ENCODE measurements around the gene PAWR. TPM values are rescaled to one million over a fixed set of nuclear protein-coding genes. Genes with fewer than 3 reads are reported as not detected.

Gene PAWR, protein sequence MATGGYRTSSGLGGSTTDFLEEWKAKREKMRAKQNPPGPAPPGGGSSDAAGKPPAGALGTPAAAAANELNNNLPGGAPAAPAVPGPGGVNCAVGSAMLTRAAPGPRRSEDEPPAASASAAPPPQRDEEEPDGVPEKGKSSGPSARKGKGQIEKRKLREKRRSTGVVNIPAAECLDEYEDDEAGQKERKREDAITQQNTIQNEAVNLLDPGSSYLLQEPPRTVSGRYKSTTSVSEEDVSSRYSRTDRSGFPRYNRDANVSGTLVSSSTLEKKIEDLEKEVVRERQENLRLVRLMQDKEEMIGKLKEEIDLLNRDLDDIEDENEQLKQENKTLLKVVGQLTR
- total RNA-seq = 8.7 TPM

DNA sequence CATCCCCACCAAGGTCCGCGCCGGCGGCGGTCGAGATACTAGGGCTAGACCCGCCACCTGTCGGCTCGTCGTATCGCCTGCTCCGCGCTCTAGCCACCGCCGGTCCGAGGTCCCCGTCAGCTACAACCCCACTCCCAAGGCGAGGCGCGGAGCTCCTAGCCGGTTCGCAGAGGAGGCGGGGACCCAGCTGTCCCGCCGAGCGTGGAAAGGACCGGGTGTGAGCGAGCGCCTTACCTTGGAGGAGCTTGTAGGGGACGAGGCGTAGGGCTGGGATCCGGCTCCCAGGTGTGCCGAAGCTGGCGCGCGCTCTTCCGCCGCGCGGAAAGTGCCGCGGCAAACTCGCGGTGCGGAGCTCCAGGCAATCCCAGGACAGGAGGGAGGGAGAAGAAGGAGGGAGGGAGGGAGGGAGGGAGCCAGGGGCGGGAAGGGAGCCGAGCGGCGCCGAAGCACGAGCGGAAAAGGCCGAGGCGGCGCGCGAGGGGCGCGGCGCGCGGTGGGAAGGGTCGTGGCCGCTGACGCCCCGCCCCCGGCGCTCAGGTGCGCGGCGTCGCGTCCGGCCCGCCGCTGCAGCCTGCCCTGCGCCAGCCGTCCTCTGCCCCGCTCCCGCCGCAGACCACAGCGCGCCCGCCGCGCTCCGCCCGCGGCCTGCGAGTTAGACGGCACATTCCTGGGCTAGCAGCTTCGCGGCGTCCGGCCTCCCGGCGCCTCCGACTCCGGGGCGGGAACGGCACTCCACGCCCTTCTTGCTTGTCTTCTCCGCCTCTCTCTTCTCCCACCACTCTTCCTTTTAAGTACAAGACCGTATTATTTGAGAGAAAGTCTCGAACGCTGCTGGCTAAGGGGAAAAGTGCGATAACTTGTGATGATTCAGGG is at the start of gene PAWR:
Gene PAWR, minus strand, starts transcription at position 327 of the 873 bp plus-strand sequence. CDS start 720 bp downstream, outside the sequence.
- Histone ChIP-seq H3K4me1 (ENCODE audit: insufficient read depth, low read length) (peaks cover 18% of the 10 kb centered on the region), H3K27me3 (ENCODE audit: insufficient read depth, low read length) (peaks cover 34% of the 10 kb centered on the region), H3K9me3 (ENCODE audit: low read depth, low read length) (no peaks in the 10 kb centered on the region), H3K4me3 (ENCODE audit: low read length) (peak within 1 kb of the TSS; percentile 48)

DNA sequence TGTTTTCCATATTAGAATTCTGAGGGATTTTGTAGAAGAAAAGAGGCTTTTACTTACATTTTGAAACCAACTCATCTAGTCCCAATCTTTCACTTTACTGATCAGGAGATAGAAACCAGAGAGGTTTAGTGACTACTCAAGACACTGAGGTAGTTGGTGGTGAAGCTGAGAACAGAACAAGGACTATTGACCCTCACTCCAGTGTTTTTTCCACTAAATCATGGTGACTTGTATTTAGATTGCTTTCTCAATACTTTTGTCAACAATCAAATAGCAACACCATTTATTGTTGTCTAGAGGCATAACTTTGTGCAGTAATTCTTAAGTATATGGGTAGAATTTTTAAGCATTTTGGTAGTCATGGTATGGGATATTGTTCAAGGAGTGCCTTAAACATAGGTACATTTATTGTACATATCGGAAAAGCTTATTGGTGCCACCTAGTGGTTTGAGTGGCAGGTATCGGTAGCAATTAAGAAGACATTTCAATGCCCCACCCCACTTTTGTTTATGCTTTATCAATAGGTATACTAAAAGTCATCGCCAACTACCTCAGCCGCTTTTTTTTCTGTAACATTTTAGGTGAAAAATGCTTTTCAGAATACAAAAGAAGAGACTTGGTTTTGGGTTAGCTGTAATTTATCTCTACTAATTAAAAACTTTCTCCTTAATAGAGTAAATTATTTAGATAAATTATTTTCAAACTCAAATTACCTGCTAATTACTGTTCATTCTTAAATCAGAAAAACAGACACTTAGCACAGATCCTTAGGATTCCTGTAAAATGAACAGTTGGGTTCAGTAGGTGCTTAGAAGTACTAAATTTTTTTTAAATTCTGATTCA is 47.3 kb upstream of the PAWR start:
- no peaks in the 10 kb centered on the region for H3K9me3 ChIP-seq (ENCODE audit: low read depth, low read length)
- H3K4me3 ChIP-seq (ENCODE audit: low read length) = no peak overlapping the region
- H3K27me3 ChIP-seq (ENCODE audit: insufficient read depth, low read length) = no peaks in the 10 kb centered on the region
- H3K4me1 ChIP-seq (ENCODE audit: insufficient read depth, low read length) = no peaks in the 10 kb centered on the region

DNA sequence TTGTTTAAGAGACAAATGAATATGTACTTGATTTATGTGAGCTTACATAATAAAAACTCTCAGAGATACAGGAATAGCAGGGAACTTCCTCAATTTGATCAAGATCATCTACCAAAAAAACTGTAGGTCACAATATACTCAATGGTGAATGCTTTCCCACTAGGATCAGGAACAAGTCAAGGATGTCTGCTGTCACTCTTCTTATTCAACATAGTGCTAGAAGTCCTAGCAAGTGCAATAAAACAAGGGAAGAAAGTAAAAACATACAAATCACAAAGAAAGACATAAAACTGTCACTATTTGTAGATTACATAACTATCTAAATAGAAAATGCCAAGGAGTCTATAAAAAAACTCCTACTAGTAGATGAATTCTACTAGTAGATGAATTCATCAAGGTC is 41.9 kb upstream of the PAWR start:
- no peak overlapping the region for H3K4me3 ChIP-seq (ENCODE audit: low read length)
- H3K27me3 ChIP-seq (ENCODE audit: insufficient read depth, low read length) = peaks cover 2% of the 10 kb centered on the region
- no peaks in the 10 kb centered on the region for H3K4me1 ChIP-seq (ENCODE audit: insufficient read depth, low read length)
- H3K9me3 ChIP-seq (ENCODE audit: low read depth, low read length) = no peaks in the 10 kb centered on the region

DNA sequence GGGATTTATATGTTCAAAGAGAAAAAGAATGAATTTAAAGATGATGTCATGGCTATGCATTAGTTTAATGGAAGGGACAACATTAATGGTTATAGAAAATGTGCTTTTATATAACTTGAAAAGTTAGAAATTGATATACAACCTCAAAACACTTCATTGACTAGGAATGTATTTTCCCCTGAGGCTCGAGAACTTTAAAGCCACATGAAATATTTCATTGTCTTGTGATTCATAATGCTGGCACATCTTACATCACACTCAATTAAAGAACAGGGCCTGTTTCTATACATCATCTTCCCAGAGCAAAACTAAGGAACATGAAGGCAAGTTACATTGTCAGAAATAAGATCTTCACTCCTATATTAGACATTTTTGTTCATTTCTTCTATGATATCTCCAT is 35.2 kb upstream of the PAWR start:
- Histone ChIP-seq H3K27me3 (ENCODE audit: insufficient read depth, low read length) (peaks cover 5% of the 10 kb centered on the region), H3K9me3 (ENCODE audit: low read depth, low read length) (no peaks in the 10 kb centered on the region)

DNA sequence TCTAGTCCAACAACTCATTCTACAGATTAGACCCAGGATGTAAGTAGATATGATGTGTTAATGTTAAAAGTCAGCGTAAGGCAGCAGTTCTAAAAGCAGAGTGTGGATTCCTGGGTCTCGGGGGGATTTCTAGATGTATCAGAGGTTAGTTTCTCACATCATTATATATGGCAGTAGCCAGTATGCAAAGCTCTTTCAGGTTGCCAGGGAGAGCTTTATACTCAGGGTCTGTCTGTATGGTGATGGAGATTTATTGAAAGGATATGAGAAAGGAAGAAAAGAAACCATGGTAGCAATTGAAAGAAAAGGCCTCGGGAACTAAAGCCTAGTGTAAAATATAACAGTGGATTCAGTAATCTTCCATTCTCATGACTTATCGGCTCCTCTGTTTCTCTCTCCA is 26.2 kb upstream of the PAWR start:
- Histone ChIP-seq H3K9me3 (ENCODE audit: low read depth, low read length) (no peaks in the 10 kb centered on the region), H3K27me3 (ENCODE audit: insufficient read depth, low read length) (no peaks in the 10 kb centered on the region), H3K4me3 (ENCODE audit: low read length) (no peak overlapping the region), H3K4me1 (ENCODE audit: insufficient read depth, low read length) (no peaks in the 10 kb centered on the region)

More for the DNA sequence above, 35.2 kb upstream of the PAWR start:
- H3K4me1 ChIP-seq (ENCODE audit: insufficient read depth, low read length) = no peaks in the 10 kb centered on the region
- no peak overlapping the region for H3K4me3 ChIP-seq (ENCODE audit: low read length)

DNA sequence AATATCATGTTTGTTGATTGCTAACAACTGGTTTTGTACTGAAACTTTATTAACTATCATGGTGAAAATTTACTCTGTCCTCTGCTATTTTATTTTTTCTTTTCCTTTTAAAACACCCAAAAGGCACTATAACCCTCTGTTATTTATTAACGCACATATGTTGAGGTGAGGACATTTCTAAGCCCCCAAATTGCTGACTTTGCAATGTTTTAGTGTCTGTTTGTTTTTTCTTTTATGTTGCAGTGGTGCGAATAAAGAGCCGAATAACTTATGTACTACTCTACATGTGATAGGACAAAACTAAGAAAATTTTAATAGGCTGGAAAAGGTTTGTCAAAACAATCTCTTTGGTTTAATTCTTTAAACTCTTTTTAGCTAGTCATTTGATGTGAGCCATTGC is 24.5 kb upstream of the PAWR start:
- Histone ChIP-seq H3K27me3 (ENCODE audit: insufficient read depth, low read length) (no peaks in the 10 kb centered on the region), H3K4me3 (ENCODE audit: low read length) (no peak overlapping the region), H3K9me3 (ENCODE audit: low read depth, low read length) (no peaks in the 10 kb centered on the region), H3K4me1 (ENCODE audit: insufficient read depth, low read length) (no peaks in the 10 kb centered on the region)

DNA sequence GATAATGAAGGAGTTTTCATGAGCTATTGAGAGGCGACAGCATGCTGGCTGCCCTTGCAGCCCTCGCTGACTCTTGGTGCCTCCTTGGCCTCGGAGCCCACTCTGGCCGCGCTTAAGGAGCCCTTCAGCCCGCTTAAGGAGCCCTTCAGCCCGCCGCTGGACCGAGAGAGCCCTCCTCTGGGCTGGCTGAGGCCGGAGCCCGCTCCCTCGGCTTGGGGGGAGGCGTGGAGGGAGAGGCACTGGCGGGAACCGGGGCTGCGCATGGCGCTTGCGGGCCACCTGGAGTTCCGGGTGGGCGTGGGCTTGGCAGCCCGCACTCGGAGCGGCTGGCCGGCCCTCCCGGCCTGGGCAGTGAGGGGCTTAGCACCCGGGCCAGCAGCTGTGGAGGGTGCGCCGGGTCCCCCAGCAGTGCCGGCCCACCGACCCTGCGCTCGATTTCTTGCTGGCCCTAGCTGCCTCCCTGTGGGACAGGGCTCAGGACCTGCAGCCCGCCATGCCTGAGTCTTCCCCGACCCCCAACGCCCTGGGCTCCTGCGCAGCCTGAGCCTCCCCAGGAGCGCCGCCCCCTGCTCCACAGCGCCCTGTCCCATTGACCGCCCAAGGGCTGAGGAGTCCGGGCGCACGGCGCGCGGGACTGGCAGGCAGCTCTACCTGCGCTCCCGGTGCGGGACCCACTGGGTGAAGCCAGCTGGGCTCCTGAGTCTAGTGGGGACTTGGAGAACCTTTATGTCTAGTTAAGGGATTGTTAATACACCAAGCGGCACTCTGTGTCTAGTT is 20.1 kb upstream of the PAWR start:
- Histone ChIP-seq H3K9me3 (ENCODE audit: low read depth, low read length) (no peaks in the 10 kb centered on the region), H3K4me1 (ENCODE audit: insufficient read depth, low read length) (no peaks in the 10 kb centered on the region), H3K27me3 (ENCODE audit: insufficient read depth, low read length) (no peaks in the 10 kb centered on the region), H3K4me3 (ENCODE audit: low read length) (no peak overlapping the region)

DNA sequence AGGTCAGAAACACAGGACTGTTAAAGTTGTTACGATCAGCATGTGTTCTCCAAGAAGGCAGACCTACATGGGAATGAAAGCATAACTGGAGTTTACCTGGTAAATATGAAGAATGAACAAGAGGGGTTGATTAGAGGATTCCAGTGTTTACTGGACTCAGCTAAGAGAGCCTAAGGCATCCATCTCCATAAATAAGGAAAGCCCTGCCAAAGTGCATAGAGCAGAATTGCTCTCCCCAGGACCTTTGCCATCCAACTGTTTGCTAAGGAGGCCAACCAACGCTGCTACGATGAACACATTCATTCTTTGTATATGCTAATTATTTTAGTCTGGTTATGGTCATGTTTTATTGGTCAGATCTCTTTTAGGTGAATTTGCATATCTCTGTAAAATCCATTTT is 17.1 kb upstream of the PAWR start:
- Histone ChIP-seq H3K27me3 (ENCODE audit: insufficient read depth, low read length) (no peaks in the 10 kb centered on the region), H3K9me3 (ENCODE audit: low read depth, low read length) (no peaks in the 10 kb centered on the region), H3K4me3 (ENCODE audit: low read length) (no peak overlapping the region), H3K4me1 (ENCODE audit: insufficient read depth, low read length) (no peaks in the 10 kb centered on the region)

DNA sequence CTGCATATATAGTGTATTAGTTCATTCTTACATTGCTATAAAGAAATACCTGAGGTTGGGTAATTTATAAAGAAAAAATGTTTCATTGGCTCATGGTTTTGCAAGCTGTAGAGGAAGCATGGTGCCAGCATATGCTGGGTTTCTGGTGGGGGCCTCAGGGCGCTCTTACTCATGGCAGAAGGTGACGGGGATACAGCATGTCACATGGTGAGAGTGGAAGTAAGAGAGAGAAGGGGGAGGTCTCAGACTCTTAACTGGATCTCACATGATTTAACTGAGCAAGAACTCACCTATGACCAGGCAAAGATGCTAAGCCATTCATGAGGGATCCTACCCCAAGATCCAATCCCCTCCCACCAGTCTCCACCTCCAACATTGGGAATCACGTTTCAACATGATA is 15.9 kb upstream of the PAWR start:
- H3K27me3 ChIP-seq (ENCODE audit: insufficient read depth, low read length) = no peaks in the 10 kb centered on the region
- H3K9me3 ChIP-seq (ENCODE audit: low read depth, low read length) = no peaks in the 10 kb centered on the region
- H3K4me1 ChIP-seq (ENCODE audit: insufficient read depth, low read length) = no peaks in the 10 kb centered on the region
- H3K4me3 ChIP-seq (ENCODE audit: low read length) = no peak overlapping the region

DNA sequence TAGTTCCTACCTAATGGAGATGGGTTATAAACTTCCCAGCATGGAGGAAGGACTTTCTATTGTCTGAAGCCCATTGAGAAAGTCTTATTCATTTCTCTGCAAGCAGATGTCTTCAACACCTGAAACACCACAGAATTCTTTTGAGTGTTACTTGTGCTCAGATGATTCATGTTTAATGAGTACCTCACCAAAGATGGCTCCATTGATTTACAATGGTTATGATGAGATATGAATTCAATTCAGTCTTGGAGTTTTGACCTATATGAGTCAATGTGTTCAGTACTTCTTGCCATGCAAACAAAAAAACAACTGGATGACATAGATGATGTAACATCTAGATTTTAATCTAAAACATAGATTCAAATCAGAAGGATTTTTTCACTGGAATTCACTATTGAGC is 15.4 kb upstream of the PAWR start:
- Histone ChIP-seq H3K9me3 (ENCODE audit: low read depth, low read length) (no peaks in the 10 kb centered on the region), H3K27me3 (ENCODE audit: insufficient read depth, low read length) (no peaks in the 10 kb centered on the region), H3K4me1 (ENCODE audit: insufficient read depth, low read length) (no peaks in the 10 kb centered on the region), H3K4me3 (ENCODE audit: low read length) (no peak overlapping the region)

DNA sequence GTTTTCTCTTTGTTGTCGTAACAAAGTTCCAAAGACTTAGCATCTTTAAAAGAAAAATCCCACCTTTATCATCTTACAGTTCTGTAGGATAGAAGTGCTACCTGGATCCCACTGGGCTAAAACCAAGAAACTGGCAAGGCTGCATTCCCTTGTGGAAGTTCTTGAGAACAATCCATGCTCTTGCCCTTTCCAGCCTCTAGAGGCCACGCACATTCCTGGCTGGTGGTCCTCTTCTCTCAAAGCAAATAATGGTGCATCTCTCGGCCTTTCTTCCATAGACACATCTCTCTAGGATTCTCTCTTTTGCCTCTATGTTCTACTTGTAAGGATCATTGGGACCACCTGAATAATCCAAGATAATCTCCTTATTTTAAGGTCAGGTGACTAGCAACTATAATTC is 8.2 kb upstream of the PAWR start:
- Histone ChIP-seq H3K4me3 (ENCODE audit: low read length) (no peak overlapping the region), H3K27me3 (ENCODE audit: insufficient read depth, low read length) (no peaks in the 10 kb centered on the region), H3K9me3 (ENCODE audit: low read depth, low read length) (no peaks in the 10 kb centered on the region), H3K4me1 (ENCODE audit: insufficient read depth, low read length) (no peaks in the 10 kb centered on the region)

DNA sequence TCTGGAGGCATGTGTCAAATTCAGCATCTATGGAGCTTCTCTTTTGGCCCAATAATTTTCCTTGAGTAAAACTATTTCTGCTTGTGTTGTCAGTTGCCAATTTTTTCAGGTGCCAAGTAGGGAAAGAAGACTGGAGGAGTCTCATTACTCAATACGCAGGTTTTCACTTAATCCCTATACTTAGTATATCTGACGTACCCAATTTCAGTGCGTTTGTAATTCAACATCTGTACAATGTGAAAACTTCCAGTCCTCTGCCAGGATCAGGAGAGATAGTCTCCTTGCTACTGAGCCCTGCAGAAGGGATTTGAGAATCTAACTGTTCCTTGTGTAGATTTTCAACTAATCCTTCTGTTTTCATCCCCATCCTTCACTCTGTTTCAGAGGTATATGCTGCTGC is 5.7 kb upstream of the PAWR start:
- H3K27me3 ChIP-seq (ENCODE audit: insufficient read depth, low read length) = peaks cover 20% of the 10 kb centered on the region
- peaks cover 3% of the 10 kb centered on the region for H3K4me1 ChIP-seq (ENCODE audit: insufficient read depth, low read length)
- no peak overlapping the region for H3K4me3 ChIP-seq (ENCODE audit: low read length)
- H3K9me3 ChIP-seq (ENCODE audit: low read depth, low read length) = no peaks in the 10 kb centered on the region

DNA sequence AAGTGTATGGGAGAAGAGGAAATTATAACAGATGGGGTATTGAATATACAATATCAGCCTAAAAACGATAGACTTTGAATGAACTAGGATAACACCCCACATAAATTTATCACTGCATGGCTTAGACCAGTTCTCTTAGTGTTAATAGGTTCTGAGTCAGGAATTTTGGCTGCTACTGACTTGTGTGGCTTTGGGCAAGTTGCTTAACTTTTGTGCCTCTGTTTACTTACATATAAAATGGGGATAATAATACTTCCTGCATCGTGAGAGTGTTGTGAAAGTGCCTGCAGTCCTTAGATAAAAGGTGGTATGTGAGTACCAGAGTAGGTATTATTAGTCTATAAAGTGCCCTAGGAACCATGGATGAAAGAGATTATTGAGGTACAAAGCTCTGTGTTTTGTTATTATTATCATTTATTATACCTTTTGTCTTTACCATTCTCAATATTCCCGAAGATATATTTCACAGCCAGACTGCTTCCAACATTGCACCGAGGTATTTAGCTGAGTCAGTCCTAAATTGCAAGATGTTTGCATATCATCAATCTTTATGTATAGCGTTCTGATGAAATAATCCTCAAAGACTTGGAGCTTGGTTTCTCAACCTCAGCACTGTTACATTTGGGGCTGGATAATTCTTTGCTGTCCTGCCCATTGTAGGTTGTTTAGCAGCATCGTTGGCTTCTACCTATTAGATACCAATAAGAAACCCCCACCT is 2.3 kb upstream of the PAWR start:
- Histone ChIP-seq H3K27me3 (ENCODE audit: insufficient read depth, low read length) (peaks cover 34% of the 10 kb centered on the region), H3K4me3 (ENCODE audit: low read length) (no peak overlapping the region), H3K4me1 (ENCODE audit: insufficient read depth, low read length) (peaks cover 18% of the 10 kb centered on the region), H3K9me3 (ENCODE audit: low read depth, low read length) (no peaks in the 10 kb centered on the region)

All from mononuclear cell (primary cell).